Measurements from ENCODE around the gene UBE2Z. TPM values are rescaled to one million over a fixed set of nuclear protein-coding genes. Genes with fewer than 3 reads are reported as not detected.

Gene UBE2Z
- total RNA-seq, 6 experiments from 2014 or later = 19.6 to 30.9 (median 26.3) TPM

GRCh38 chr17:48908853-48909394, 717 bp downstream of the UBE2Z start:
- 4% methylated on average over 21 of the region's 36 CpGs for WGBS (ENCODE audit: insufficient coverage, low coverage, low lambda C conversion rate, missing lambda C conversion rate)

GRCh38 chr17:48909783-48910182, 1.6 kb downstream of the UBE2Z start:
- Histone ChIP-seq H3K9me3 (no peaks in the 10 kb centered on the region), H3K27ac (no peak overlapping the region), H3K4me3 (no peak overlapping the region), H3K4me1 (peaks cover 0 to 10% (median 7%) of the 10 kb centered on the region in 4 donors), H3K27me3 (no peaks in the 10 kb centered on the region), H3K36me3 (peaks cover 0 to 28% (median 0%) of the 10 kb centered on the region in 4 donors)
- no peak for DNase-seq
- TF ChIP-seq POLR2A (IDR thresholded peaks at IDR 0.05) (no peak), CTCF (IDR thresholded peaks at IDR 0.05) (no peak)
- ATAC-seq = no peak
- 57% methylated on average over 4 of the region's 4 CpGs for WGBS (ENCODE audit: insufficient coverage, low coverage, low lambda C conversion rate, missing lambda C conversion rate)
- intact Hi-C loops (cut with DNase I) = loop anchor here in 1 of 2 donors (10.0 kb wide), 1 partner anchor 65 kb away; no protein-coding TSS in a partner anchor

More at GRCh38 chr17:48908853-48909394, 717 bp downstream of the UBE2Z start:
- H3K36me3 ChIP-seq = peaks cover 0 to 24% (median 0%) of the 10 kb centered on the region in 4 donors
- H3K4me3 ChIP-seq = peak overlapping the region; percentile 79 to 84 (median 81)
- peaks cover 0 to 10% (median 7%) of the 10 kb centered on the region in 4 donors for H3K4me1 ChIP-seq
- no peaks in the 10 kb centered on the region for H3K9me3 ChIP-seq
- intact Hi-C loops (cut with DNase I) = no loop called here
- no peaks in the 10 kb centered on the region for H3K27me3 ChIP-seq
- ATAC-seq = peak; percentile 23 to 69 (median 52)
- DNase-seq = peak; percentile 67 to 86 (median 77)
- TF ChIP-seq CTCF (IDR thresholded peaks at IDR 0.05) = no peak
- no peak for TF ChIP-seq POLR2A (IDR thresholded peaks at IDR 0.05)
- H3K27ac ChIP-seq = peak overlapping the region; percentile 78 to 89 (median 85)

- TF ChIP-seq CTCF (IDR thresholded peaks at IDR 0.05) (no peak), POLR2A (IDR thresholded peaks at IDR 0.05) (no peak)
- no peak overlapping the region for H3K4me3 ChIP-seq
- H3K9me3 ChIP-seq = no peaks in the 10 kb centered on the region
- ATAC-seq = no peak
- WGBS (ENCODE audit: insufficient coverage, low coverage, low lambda C conversion rate, missing lambda C conversion rate) = 63% methylated on average over 2 of the region's 2 CpGs
- DNase-seq = no peak
- H3K27me3 ChIP-seq = no peaks in the 10 kb centered on the region
- intact Hi-C loops (cut with DNase I) = loop anchor here in 1 of 2 donors (10.0 kb wide), 1 partner anchor 64 kb away; no protein-coding TSS in a partner anchor
- H3K36me3 ChIP-seq = peaks cover 0 to 28% (median 0%) of the 10 kb centered on the region in 4 donors
- H3K27ac ChIP-seq = no peak overlapping the region
- peaks cover 0 to 10% (median 7%) of the 10 kb centered on the region in 4 donors for H3K4me1 ChIP-seq
Observed at GRCh38 chr17:48910370-48910769, 2.2 kb downstream of the UBE2Z start.

- ATAC-seq = no peak
- Histone ChIP-seq H3K36me3 (peaks cover 0 to 42% (median 6%) of the 10 kb centered on the region in 4 donors), H3K27ac (no peak overlapping the region), H3K4me1 (peaks cover 0 to 10% (median 6%) of the 10 kb centered on the region in 4 donors), H3K27me3 (no peaks in the 10 kb centered on the region), H3K9me3 (no peaks in the 10 kb centered on the region), H3K4me3 (no peak overlapping the region)
- WGBS (ENCODE audit: insufficient coverage, low coverage, low lambda C conversion rate, missing lambda C conversion rate) = 91% methylated on average over 2 of the region's 2 CpGs
- DNase-seq = no peak
- TF ChIP-seq POLR2A (IDR thresholded peaks at IDR 0.05) (no peak), CTCF (IDR thresholded peaks at IDR 0.05) (no peak)
- intact Hi-C loops (cut with DNase I) = loop anchor here in 1 of 2 donors (10.0 kb wide), 1 partner anchor 62 kb away; no protein-coding TSS in a partner anchor
Observed at GRCh38 chr17:48912476-48912875, 4.3 kb downstream of the UBE2Z start.

Measured in right lobe of liver (tissue), 6 donors.